ENCODE results near the gene RECQL5.
A peak's percentile ranks its signal among the peaks of the same experiment; 100 is the strongest.

Gene RECQL5

GRCh38 chr17:75666959-75667790 lies at the start of gene RECQL5, which contains the start of gene SAP30BP:
TSS of gene RECQL5 (minus strand) at chr17:75667154. CDS start at chr17:75666557, 597 bp downstream.
TSS of gene SAP30BP (plus strand) at chr17:75667338. CDS start at chr17:75667373, 35 bp downstream.
- DNase-seq (ENCODE audit: low read depth in 2 of 2) = peak; percentile 94 to 95

GRCh38 chr17:75712446-75712845 lies 45.5 kb upstream of the RECQL5 start:
- no peak for DNase-seq (ENCODE audit: low read depth in 2 of 2)

- DNase-seq (ENCODE audit: low read depth in 2 of 2) = no peak
Measured at GRCh38 chr17:75707079-75707571, 40.2 kb upstream of the RECQL5 start.

GRCh38 chr17:75706042-75706728 lies 39.2 kb upstream of the RECQL5 start:
- DNase-seq (ENCODE audit: low read depth in 2 of 2) = no peak

- DNase-seq (ENCODE audit: low read depth in 2 of 2) = no peak
Measured at GRCh38 chr17:75704963-75705875, 38.3 kb upstream of the RECQL5 start.

- DNase-seq (ENCODE audit: low read depth in 2 of 2) = no peak
Measured at GRCh38 chr17:75703591-75703990, 36.6 kb upstream of the RECQL5 start.

- no peak for DNase-seq (ENCODE audit: low read depth in 2 of 2)
Measured at GRCh38 chr17:75703191-75703590, 36.2 kb upstream of the RECQL5 start.

GRCh38 chr17:75701288-75701687 lies 34.3 kb upstream of the RECQL5 start:
- DNase-seq (ENCODE audit: low read depth in 2 of 2) = no peak

GRCh38 chr17:75698659-75699058 lies 31.7 kb upstream of the RECQL5 start:
- no peak for DNase-seq (ENCODE audit: low read depth in 2 of 2)

- no peak for DNase-seq (ENCODE audit: low read depth in 2 of 2)
Measured at GRCh38 chr17:75697651-75698291, 30.8 kb upstream of the RECQL5 start.

- DNase-seq (ENCODE audit: low read depth in 2 of 2) = no peak
Measured at GRCh38 chr17:75695830-75696271, 28.9 kb upstream of the RECQL5 start.

- DNase-seq (ENCODE audit: low read depth in 2 of 2) = no peak
Measured at GRCh38 chr17:75695141-75695829, 28.3 kb upstream of the RECQL5 start.

- DNase-seq (ENCODE audit: low read depth in 2 of 2) = no peak
Measured at GRCh38 chr17:75694536-75694935, 27.6 kb upstream of the RECQL5 start.

GRCh38 chr17:75693500-75694481 lies 26.8 kb upstream of the RECQL5 start:
- DNase-seq (ENCODE audit: low read depth in 2 of 2) = no peak

GRCh38 chr17:75692976-75693375 lies 26.0 kb upstream of the RECQL5 start:
- DNase-seq (ENCODE audit: low read depth in 2 of 2) = no peak

- DNase-seq (ENCODE audit: low read depth in 2 of 2) = no peak
Measured at GRCh38 chr17:75691801-75692626, 25.1 kb upstream of the RECQL5 start.

- peak; percentile 57 to 64 for DNase-seq (ENCODE audit: low read depth in 2 of 2)
Measured at GRCh38 chr17:75691371-75691791, 24.4 kb upstream of the RECQL5 start.

GRCh38 chr17:75689441-75689873 lies 22.5 kb upstream of the RECQL5 start:
- DNase-seq (ENCODE audit: low read depth in 2 of 2) = peak in 1 of 2 donors; percentile 32
